ENCODE measurements around the gene SIRT3. TPM values are rescaled to one million over a fixed set of nuclear protein-coding genes. Genes with fewer than 3 reads are reported as not detected.

SIRT3 gene
- total and polyA plus RNA-seq, 2 of the 4 experiments (the other 2 are of a cell fraction) = 5.4 to 18.6 TPM

DNA sequence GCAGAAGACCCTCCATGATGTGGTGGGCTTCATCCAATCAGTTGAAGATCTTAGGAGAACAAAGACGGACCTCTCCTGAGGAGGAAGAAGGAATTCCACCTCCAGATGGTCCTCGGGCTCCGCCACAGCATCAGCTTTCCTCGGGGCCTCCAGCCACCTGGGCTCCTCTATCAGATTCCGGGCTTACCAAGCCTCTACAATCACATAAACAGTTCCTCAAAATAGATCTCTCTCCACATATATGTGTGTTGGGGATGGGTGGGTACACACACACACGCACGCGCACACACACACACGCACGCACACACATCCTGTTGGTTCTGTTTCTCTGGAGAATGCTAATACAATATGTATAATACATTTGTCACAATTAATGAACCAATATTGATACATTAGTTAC lies 23.3 kb upstream of the SIRT3 start:
- no peak overlapping the region for H3K4ac ChIP-seq (ENCODE audit: low read depth, low read length)
- H3K36me3 ChIP-seq (ENCODE audit: control insufficient read depth, insufficient read depth, low read length) = no peaks in the 10 kb centered on the region
- no peak overlapping the region for H4K5ac ChIP-seq (ENCODE audit: low read depth, low read length)
- no peaks in the 10 kb centered on the region; the same call in 1 of the 2 replicates for H3K9me1 ChIP-seq (ENCODE audit: insufficient read depth, low read length)
- WGBS, 2 experiments (ENCODE audit: extremely low coverage in 2 of 2, insufficient read length in 1 of 2) = no CpG with 5 or more reads among the region's 10 CpGs
- H3K56ac ChIP-seq (ENCODE audit: extremely low read depth, insufficient read depth, low read length) = no peak overlapping the region
- H2AFZ ChIP-seq (replicated peaks; ENCODE audit: low read length, poor library complexity) = no peak overlapping the region
- H3K18ac ChIP-seq (ENCODE audit: low read depth, low read length) = no peak overlapping the region
- H3K27ac ChIP-seq (ENCODE audit: insufficient read depth, low read length) = no peak overlapping the region
- H3K14ac ChIP-seq (replicated peaks; ENCODE audit: low read depth, low read length) = no peak overlapping the region
- no peak overlapping the region for H2AK9ac ChIP-seq (replicated peaks; ENCODE audit: low read depth, low read length, poor library complexity)
- H2BK20ac ChIP-seq (ENCODE audit: low read depth, low read length) = no peak overlapping the region
- DNase-seq (no peak), ATAC-seq (ENCODE audit: low read depth) (no peak)
- CTCF ChIA-PET = interaction anchor here (1.4 kb wide), 1 partner anchor 9 kb away, joined by 4 read pairs; no protein-coding TSS in a partner anchor
- H2BK120ac ChIP-seq (ENCODE audit: low read depth, low read length) = no peak overlapping the region
- no peak overlapping the region for H3K4me2 ChIP-seq (ENCODE audit: low read depth, low read length)
- no peak overlapping the region for H3K23ac ChIP-seq (ENCODE audit: low read depth, low read length)
- no TSS peak for BruUV-seq (replicated peaks)
- no peaks in the 10 kb centered on the region for H4K20me1 ChIP-seq (ENCODE audit: insufficient read depth, low read length)
- dilution Hi-C loops (cut with HindIII; ENCODE audit: low sequenced_read_pairs, unreplicated experiment) = no loop called here
- H4K91ac ChIP-seq (ENCODE audit: insufficient read depth, low read depth, low read length) = no peak overlapping the region
- H4K8ac ChIP-seq (ENCODE audit: low read depth in 2 of 2, low read length in 2 of 2) = no peak overlapping the region
- H2BK5ac ChIP-seq (ENCODE audit: low read depth, low read length, poor library complexity, severe bottlenecking) = no peak overlapping the region
- H3K9ac ChIP-seq (ENCODE audit: low read depth, low read length) = no peak overlapping the region
- no peaks in the 10 kb centered on the region for H3K4me1 ChIP-seq (ENCODE audit: control insufficient read depth, insufficient read depth, low read length)
- no peaks in the 10 kb centered on the region for H3K9me3 ChIP-seq (ENCODE audit: control insufficient read depth, insufficient read depth, low read length)
- intact Hi-C loops (cut with micrococcal nuclease) = no loop called here
- H3K4me3 ChIP-seq (ENCODE audit: insufficient read depth, low read depth, low read length) = no peak overlapping the region
- H3K79me1 ChIP-seq (ENCODE audit: low read depth in 1 of 2, low read length in 2 of 2) = no peaks in the 10 kb centered on the region
- TF ChIP-seq MAFK (IDR thresholded peaks at IDR 0.05; ENCODE audit: low read depth, low read length) = no peak
- TF ChIP-seq BHLHE40 (IDR thresholded peaks at IDR 0.05; ENCODE audit: low read depth, low read length) = no peak
- no peak for TF ChIP-seq NFE2L2 (IDR thresholded peaks at IDR 0.05; ENCODE audit: low read depth, low read length)
- no peak for TF ChIP-seq POLR2A (IDR thresholded peaks at IDR 0.05; ENCODE audit: low read depth, low read length)
- TF ChIP-seq, protein P1, sequence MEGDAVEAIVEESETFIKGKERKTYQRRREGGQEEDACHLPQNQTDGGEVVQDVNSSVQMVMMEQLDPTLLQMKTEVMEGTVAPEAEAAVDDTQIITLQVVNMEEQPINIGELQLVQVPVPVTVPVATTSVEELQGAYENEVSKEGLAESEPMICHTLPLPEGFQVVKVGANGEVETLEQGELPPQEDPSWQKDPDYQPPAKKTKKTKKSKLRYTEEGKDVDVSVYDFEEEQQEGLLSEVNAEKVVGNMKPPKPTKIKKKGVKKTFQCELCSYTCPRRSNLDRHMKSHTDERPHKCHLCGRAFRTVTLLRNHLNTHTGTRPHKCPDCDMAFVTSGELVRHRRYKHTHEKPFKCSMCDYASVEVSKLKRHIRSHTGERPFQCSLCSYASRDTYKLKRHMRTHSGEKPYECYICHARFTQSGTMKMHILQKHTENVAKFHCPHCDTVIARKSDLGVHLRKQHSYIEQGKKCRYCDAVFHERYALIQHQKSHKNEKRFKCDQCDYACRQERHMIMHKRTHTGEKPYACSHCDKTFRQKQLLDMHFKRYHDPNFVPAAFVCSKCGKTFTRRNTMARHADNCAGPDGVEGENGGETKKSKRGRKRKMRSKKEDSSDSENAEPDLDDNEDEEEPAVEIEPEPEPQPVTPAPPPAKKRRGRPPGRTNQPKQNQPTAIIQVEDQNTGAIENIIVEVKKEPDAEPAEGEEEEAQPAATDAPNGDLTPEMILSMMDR (conservative IDR thresholded peaks at IDR 0.05; ENCODE audit: low read depth, low read length) = no peak
- no peak for TF ChIP-seq CHD1 (IDR thresholded peaks at IDR 0.05; ENCODE audit: low read depth, low read length)
- no peak for TF ChIP-seq FOS (IDR thresholded peaks at IDR 0.05; ENCODE audit: low read depth, low read length)
- TF ChIP-seq, protein P2, sequence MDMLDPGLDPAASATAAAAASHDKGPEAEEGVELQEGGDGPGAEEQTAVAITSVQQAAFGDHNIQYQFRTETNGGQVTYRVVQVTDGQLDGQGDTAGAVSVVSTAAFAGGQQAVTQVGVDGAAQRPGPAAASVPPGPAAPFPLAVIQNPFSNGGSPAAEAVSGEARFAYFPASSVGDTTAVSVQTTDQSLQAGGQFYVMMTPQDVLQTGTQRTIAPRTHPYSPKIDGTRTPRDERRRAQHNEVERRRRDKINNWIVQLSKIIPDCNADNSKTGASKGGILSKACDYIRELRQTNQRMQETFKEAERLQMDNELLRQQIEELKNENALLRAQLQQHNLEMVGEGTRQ (IDR thresholded peaks at IDR 0.05; ENCODE audit: low read depth, low read length) = no peak
- no peak for TF ChIP-seq SMC3 (IDR thresholded peaks at IDR 0.05; ENCODE audit: low read depth, low read length)
- TF ChIP-seq, protein P3, sequence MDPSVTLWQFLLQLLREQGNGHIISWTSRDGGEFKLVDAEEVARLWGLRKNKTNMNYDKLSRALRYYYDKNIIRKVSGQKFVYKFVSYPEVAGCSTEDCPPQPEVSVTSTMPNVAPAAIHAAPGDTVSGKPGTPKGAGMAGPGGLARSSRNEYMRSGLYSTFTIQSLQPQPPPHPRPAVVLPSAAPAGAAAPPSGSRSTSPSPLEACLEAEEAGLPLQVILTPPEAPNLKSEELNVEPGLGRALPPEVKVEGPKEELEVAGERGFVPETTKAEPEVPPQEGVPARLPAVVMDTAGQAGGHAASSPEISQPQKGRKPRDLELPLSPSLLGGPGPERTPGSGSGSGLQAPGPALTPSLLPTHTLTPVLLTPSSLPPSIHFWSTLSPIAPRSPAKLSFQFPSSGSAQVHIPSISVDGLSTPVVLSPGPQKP (IDR thresholded peaks at IDR 0.05; ENCODE audit: borderline replicate concordance, low read depth, low read length) = no peak
- TF ChIP-seq CEBPB (IDR thresholded peaks at IDR 0.05; ENCODE audit: low read depth, low read length) = no peak
- no peak for TF ChIP-seq MAZ (IDR thresholded peaks at IDR 0.05; ENCODE audit: borderline replicate concordance, low read depth, low read length)
- no peak for TF ChIP-seq MXI1 (IDR thresholded peaks at IDR 0.05; ENCODE audit: borderline replicate concordance, low read depth, low read length)
- no peak for TF ChIP-seq RFX5 (IDR thresholded peaks at IDR 0.05; ENCODE audit: low read depth, low read length)
- no peak for TF ChIP-seq RAD21 (IDR thresholded peaks at IDR 0.05; ENCODE audit: low read length)
- no peak for TF ChIP-seq RCOR1 (IDR thresholded peaks at IDR 0.05; ENCODE audit: insufficient replicate concordance, low read length)
- peaks cover 10% of the 10 kb centered on the region for H3K27me3 ChIP-seq (ENCODE audit: control insufficient read depth, insufficient read depth, low read length)
- H2BK15ac ChIP-seq (ENCODE audit: low read depth, low read length) = no peak overlapping the region
- in situ Hi-C loops (cut with MboI; ENCODE audit: low sequenced_read_pairs) = no loop called here
- POLR2A ChIA-PET (ENCODE audit: unreplicated experiment) = no interaction called here
- no peak overlapping the region for H2AK5ac ChIP-seq (ENCODE audit: low read depth, low read length)

Measured in IMR-90 (cell line).